Endothelial cell of umbilical vein (primary cell): ENCODE results near the gene FATE1. TPM values are rescaled to one million over a fixed set of nuclear protein-coding genes. Genes with fewer than 3 reads are reported as not detected.

Experiments used
- BruUV-seq: library from RNA; stranded (reverse); fragments of 400-500 nt; replicated peaks from 2 replicates; lab custom pipeline; 2021; lab: Mats Ljungman, UMichigan
- CTCF ChIA-PET: fragments of 300-600, 350-600 bp; sonication (Branson Sonifier 250); formaldehyde crosslinking; loops from one replicate; lab custom pipeline; 2021; ENCODE audit warnings: antibody characterized with exemption, inconsistent platforms; lab: Charles Lee
- POLR2A ChIA-PET: fragments of 300-600, 350-600 bp; sonication (Branson Sonifier 250); formaldehyde crosslinking; loops from one replicate; lab custom pipeline; 2021; ENCODE audit warnings: antibody characterized with exemption, inconsistent platforms; lab: Charles Lee
- DNase-seq: peaks from one replicate; pipeline ENCODE4 v3.0.0-alpha.2; 2011; ENCODE audit warnings: low read depth, low spot score
- FAIRE-seq: peaks from 2 replicates; lab custom pipeline; 2011; peaks lifted over from hg19 to GRCh38; lab: Jason Lieb, UNC
- H2AFZ ChIP-seq: 2 replicates; pipeline ENCODE4 v1.6.0; 2012; ENCODE audit warnings: low read depth, low read length, control low read depth, inconsistent platforms
- H3K27ac ChIP-seq: 2 replicates; pipeline ENCODE4 v1.5.1; 2011; ENCODE audit warnings: low read depth, mild to moderate bottlenecking, control low read depth, low read length, moderate library complexity; ENCODE audit not compliant: insufficient read depth
- H3K27me3 ChIP-seq, 2 experiments: 2 replicates each; pipeline versions ENCODE4 v1.6.0 to v1.6.1; 2011; ENCODE audit warnings: low read length in 2 of 2, mixed read lengths in 1 of 2; ENCODE audit not compliant: control insufficient read depth in 2 of 2, insufficient read depth in 2 of 2
- H3K36me3 ChIP-seq, 2 experiments: 2 replicates in 1 of 2; 3 replicates in 1 of 2; pipeline ENCODE4 v1.5.1; 2011; ENCODE audit warnings: low read length in 2 of 2, mild to moderate bottlenecking in 1 of 2, moderate library complexity in 1 of 2; ENCODE audit not compliant: control insufficient read depth in 2 of 2, insufficient read depth in 2 of 2; ENCODE audit errors: extremely low read depth in 1 of 2
- H3K4me1 ChIP-seq: 3 replicates; pipeline ENCODE4 v1.5.1; 2011; ENCODE audit warnings: mild to moderate bottlenecking, low read length; ENCODE audit not compliant: control insufficient read depth, insufficient read depth; ENCODE audit errors: extremely low read depth
- H3K4me2 ChIP-seq: 2 replicates; pipeline ENCODE4 v1.6.1; 2011; ENCODE audit warnings: low read length, control low read depth, mixed read lengths; ENCODE audit not compliant: insufficient read depth
- H3K4me3 ChIP-seq, 3 experiments: fragments of 200-600 bp in 1 of 3; sonication (generic), shearing (Covaris generic) in 1 of 3; replicated peaks in 1 of 3; 2 replicates each; pipeline ENCODE4 v1.5.1; 2011 to 2016; ENCODE audit warnings: control low read depth in 3 of 3, low read length in 3 of 3, mild to moderate bottlenecking in 2 of 3, inconsistent platforms in 1 of 3, low read depth in 1 of 3, moderate library complexity in 1 of 3; ENCODE audit not compliant: insufficient read depth in 1 of 3
- H3K79me2 ChIP-seq: 2 replicates; pipeline ENCODE4 v1.6.0; 2012; ENCODE audit warnings: low read length, inconsistent platforms; ENCODE audit not compliant: control insufficient read depth, insufficient read depth
- H3K9ac ChIP-seq: replicated peaks from 2 replicates; pipeline ENCODE3; 2011; ENCODE audit warnings: low read length, control low read depth; ENCODE audit not compliant: insufficient read depth; ENCODE audit errors: extremely low read depth
- H3K9me1 ChIP-seq: replicated peaks from 3 replicates; pipeline ENCODE4 v1.6.0; 2011; ENCODE audit warnings: mild to moderate bottlenecking, low read length; ENCODE audit not compliant: control insufficient read depth, insufficient read depth; ENCODE audit errors: extremely low read depth
- H3K9me3 ChIP-seq: replicated peaks from 2 replicates; pipeline ENCODE4 v1.5.1; 2012; ENCODE audit warnings: low read length, inconsistent platforms; ENCODE audit not compliant: control insufficient read depth, insufficient read depth
- H4K20me1 ChIP-seq: replicated peaks from 2 replicates; pipeline ENCODE3; 2011; ENCODE audit warnings: mild to moderate bottlenecking, low read length; ENCODE audit not compliant: control insufficient read depth, insufficient read depth; ENCODE audit errors: extremely low read depth
- EZH2 ChIP-seq: IDR thresholded peaks from 2 replicates; pipeline ENCODE4 v1.6.1; 2012; ENCODE audit warnings: borderline replicate concordance, low read depth, mild to moderate bottlenecking, moderate library complexity, low read length, inconsistent platforms; ENCODE audit not compliant: severe bottlenecking
- FOS ChIP-seq: IDR thresholded peaks from 2 replicates; pipeline ENCODE4 v1.6.1; 2011; ENCODE audit warnings: mild to moderate bottlenecking, low read length, moderate library complexity, borderline replicate concordance; ENCODE audit not compliant: insufficient read depth
- GATA2 ChIP-seq: IDR thresholded peaks from 2 replicates; pipeline ENCODE4 v1.7.0; 2011; ENCODE audit warnings: low read depth, mild to moderate bottlenecking, moderate library complexity, mixed read lengths, low read length; ENCODE audit not compliant: insufficient read length, insufficient read depth
- JUN ChIP-seq: IDR thresholded peaks from 2 replicates; pipeline ENCODE4 v1.6.1; 2011; ENCODE audit warnings: borderline replicate concordance, low read depth; ENCODE audit not compliant: insufficient read length, insufficient read depth
- MYC ChIP-seq: IDR thresholded peaks from one replicate; pipeline ENCODE4 v1.6.1; 2011; ENCODE audit warnings: mild to moderate bottlenecking, low read depth, low read length
- POLR2A ChIP-seq: IDR thresholded peaks from 2 replicates; pipeline ENCODE4 v1.6.1; 2012; ENCODE audit warnings: low read depth, mild to moderate bottlenecking, control low read depth, low read length
- POLR2AphosphoS5 ChIP-seq: IDR thresholded peaks from 2 replicates; pipeline ENCODE4 v1.6.1; 2012; ENCODE audit warnings: low read depth, mild to moderate bottlenecking, control low read depth, low read length, moderate library complexity; ENCODE audit not compliant: insufficient read depth
- dilution Hi-C: fragments of 300-500 bp; cut with MboI; formaldehyde crosslinking; loops from one replicate; pipeline ENCODE4 v1.15.0; 2019; ENCODE audit warnings: low sequenced_read_pairs; ENCODE audit not compliant: extremely low pct_ligation_motif_present
- intact Hi-C: fragments of 100-400 bp; cut with micrococcal nuclease; formaldehyde crosslinking; loops from one replicate; pipeline ENCODE4 v1.10.0; 2022
- polyA plus RNA-seq, 4 experiments: library from polyadenylated mRNA; depleted of rRNA in 3 of 4; stranded (reverse) in 3 of 4; unstranded in 1 of 4; fragments of >200 nt; gene quantifications; 2 replicates each; pipeline versions ENCODE4 v1.2.1 to v1.2.3, GENCODE V29; 2011 to 2012; ENCODE audit warnings: missing spikeins in 1 of 4
- total RNA-seq: library from RNA; stranded (reverse); gene quantifications from 2 replicates; pipeline ENCODE4 v1.2.3, GENCODE V29; 2021
- TF ChIP-seq, protein P1 (sequence below), 2 donors: IDR thresholded peaks; 1 replicate in 1 of 2; 2 replicates in 1 of 2; pipeline ENCODE4 v1.5.1; 2011; ENCODE audit warnings: low read length in 2 of 2, mild to moderate bottlenecking in 2 of 2, moderate library complexity in 2 of 2, control low read depth in 1 of 2, inconsistent platforms in 1 of 2, low read depth in 1 of 2; ENCODE audit not compliant: insufficient read depth in 1 of 2; ENCODE audit errors: extremely low read depth in 1 of 2
- TF ChIP-seq, protein P2 (sequence below): IDR thresholded peaks from 2 replicates; pipeline ENCODE4 v1.6.1; 2011; ENCODE audit not compliant: insufficient read depth, insufficient read length

FATE1 gene
- total and polyA plus RNA-seq, 2 donors (not counting 3 experiments of a cell fraction or from before 2014, with no cell fraction given): not detected

DNA sequence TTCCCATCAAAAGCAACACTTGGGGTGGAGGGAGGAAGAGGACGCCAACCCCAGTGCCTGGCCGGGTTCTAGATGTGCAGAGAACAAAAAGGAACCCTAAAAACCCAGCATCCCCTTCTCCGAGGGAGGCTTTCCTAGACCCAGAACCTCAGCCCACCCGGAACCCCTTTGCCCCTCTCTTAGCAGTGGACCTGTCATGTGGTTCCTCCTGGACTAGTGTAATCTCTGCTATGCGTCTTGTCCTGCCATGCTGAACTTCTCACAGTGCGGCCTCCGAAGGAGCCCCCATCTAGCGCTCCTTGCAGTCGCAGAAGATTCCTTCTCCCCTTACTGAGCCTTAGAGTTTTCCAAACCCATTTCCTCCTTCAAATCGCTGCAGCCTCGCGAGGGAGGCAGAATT lies 21.7 kb upstream of the FATE1 start:
- H4K20me1 ChIP-seq: no peaks in the 10 kb centered on the region
- FAIRE-seq (no peak), DNase-seq (no peak)
- dilution Hi-C loops: no loop called here
- no peaks in the 10 kb centered on the region for H3K36me3 ChIP-seq
- POLR2A ChIA-PET: no interaction called here
- H3K4me2 ChIP-seq: no peak overlapping the region
- H3K4me1 ChIP-seq: no peaks in the 10 kb centered on the region
- no peaks in the 10 kb centered on the region for H3K27me3 ChIP-seq
- TF ChIP-seq, protein P1, sequence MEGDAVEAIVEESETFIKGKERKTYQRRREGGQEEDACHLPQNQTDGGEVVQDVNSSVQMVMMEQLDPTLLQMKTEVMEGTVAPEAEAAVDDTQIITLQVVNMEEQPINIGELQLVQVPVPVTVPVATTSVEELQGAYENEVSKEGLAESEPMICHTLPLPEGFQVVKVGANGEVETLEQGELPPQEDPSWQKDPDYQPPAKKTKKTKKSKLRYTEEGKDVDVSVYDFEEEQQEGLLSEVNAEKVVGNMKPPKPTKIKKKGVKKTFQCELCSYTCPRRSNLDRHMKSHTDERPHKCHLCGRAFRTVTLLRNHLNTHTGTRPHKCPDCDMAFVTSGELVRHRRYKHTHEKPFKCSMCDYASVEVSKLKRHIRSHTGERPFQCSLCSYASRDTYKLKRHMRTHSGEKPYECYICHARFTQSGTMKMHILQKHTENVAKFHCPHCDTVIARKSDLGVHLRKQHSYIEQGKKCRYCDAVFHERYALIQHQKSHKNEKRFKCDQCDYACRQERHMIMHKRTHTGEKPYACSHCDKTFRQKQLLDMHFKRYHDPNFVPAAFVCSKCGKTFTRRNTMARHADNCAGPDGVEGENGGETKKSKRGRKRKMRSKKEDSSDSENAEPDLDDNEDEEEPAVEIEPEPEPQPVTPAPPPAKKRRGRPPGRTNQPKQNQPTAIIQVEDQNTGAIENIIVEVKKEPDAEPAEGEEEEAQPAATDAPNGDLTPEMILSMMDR (IDR thresholded peaks at IDR 0.05; ENCODE audit: extremely low read depth in 1 of 2, insufficient read depth in 1 of 2, low read depth in 1 of 2, low read length in 2 of 2): no peak
- TF ChIP-seq, protein P2, sequence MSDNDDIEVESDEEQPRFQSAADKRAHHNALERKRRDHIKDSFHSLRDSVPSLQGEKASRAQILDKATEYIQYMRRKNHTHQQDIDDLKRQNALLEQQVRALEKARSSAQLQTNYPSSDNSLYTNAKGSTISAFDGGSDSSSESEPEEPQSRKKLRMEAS: no peak
- no peak for TF ChIP-seq POLR2A
- no peak for TF ChIP-seq MYC
- no peak for TF ChIP-seq GATA2
- TF ChIP-seq JUN: no peak
- no peak for TF ChIP-seq EZH2
- no peak for TF ChIP-seq FOS
- TF ChIP-seq POLR2AphosphoS5: no peak
- CTCF ChIA-PET: no interaction called here
- no peak overlapping the region for H3K4me3 ChIP-seq
- no peak overlapping the region for H3K9ac ChIP-seq
- intact Hi-C loops: no loop called here
- no peaks in the 10 kb centered on the region for H3K9me1 ChIP-seq
- no peaks in the 10 kb centered on the region for H3K79me2 ChIP-seq
- BruUV-seq: no TSS peak
- no peak overlapping the region for H2AFZ ChIP-seq
- no peak overlapping the region for H3K27ac ChIP-seq
- H3K9me3 ChIP-seq: no peaks in the 10 kb centered on the region
